Measurements from ENCODE around the gene TMEM190. TPM values are rescaled to one million over a fixed set of nuclear protein-coding genes. Genes with fewer than 3 reads are reported as not detected.

Gene TMEM190
- total RNA-seq, 1 donor from 2014 or later = not detected

- no peak overlapping the region for H3K4me3 ChIP-seq (ENCODE audit: low read depth, low read length)
- no peak for DNase-seq (ENCODE audit: low read depth)
- TF ChIP-seq, protein P1, sequence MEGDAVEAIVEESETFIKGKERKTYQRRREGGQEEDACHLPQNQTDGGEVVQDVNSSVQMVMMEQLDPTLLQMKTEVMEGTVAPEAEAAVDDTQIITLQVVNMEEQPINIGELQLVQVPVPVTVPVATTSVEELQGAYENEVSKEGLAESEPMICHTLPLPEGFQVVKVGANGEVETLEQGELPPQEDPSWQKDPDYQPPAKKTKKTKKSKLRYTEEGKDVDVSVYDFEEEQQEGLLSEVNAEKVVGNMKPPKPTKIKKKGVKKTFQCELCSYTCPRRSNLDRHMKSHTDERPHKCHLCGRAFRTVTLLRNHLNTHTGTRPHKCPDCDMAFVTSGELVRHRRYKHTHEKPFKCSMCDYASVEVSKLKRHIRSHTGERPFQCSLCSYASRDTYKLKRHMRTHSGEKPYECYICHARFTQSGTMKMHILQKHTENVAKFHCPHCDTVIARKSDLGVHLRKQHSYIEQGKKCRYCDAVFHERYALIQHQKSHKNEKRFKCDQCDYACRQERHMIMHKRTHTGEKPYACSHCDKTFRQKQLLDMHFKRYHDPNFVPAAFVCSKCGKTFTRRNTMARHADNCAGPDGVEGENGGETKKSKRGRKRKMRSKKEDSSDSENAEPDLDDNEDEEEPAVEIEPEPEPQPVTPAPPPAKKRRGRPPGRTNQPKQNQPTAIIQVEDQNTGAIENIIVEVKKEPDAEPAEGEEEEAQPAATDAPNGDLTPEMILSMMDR (conservative IDR thresholded peaks at IDR 0.05; ENCODE audit: low read depth, low read length) = no peak
These were observed 9.8 kb upstream of the TMEM190 start for GRCh38 chr19:55366790-55367189.

- no peak overlapping the region for H3K4me3 ChIP-seq (ENCODE audit: low read depth, low read length)
- no peak for DNase-seq (ENCODE audit: low read depth)
- TF ChIP-seq, protein P1 (conservative IDR thresholded peaks at IDR 0.05; ENCODE audit: low read depth, low read length) = no peak
These were observed 8.5 kb upstream of the TMEM190 start for GRCh38 chr19:55368106-55368505.

DNA sequence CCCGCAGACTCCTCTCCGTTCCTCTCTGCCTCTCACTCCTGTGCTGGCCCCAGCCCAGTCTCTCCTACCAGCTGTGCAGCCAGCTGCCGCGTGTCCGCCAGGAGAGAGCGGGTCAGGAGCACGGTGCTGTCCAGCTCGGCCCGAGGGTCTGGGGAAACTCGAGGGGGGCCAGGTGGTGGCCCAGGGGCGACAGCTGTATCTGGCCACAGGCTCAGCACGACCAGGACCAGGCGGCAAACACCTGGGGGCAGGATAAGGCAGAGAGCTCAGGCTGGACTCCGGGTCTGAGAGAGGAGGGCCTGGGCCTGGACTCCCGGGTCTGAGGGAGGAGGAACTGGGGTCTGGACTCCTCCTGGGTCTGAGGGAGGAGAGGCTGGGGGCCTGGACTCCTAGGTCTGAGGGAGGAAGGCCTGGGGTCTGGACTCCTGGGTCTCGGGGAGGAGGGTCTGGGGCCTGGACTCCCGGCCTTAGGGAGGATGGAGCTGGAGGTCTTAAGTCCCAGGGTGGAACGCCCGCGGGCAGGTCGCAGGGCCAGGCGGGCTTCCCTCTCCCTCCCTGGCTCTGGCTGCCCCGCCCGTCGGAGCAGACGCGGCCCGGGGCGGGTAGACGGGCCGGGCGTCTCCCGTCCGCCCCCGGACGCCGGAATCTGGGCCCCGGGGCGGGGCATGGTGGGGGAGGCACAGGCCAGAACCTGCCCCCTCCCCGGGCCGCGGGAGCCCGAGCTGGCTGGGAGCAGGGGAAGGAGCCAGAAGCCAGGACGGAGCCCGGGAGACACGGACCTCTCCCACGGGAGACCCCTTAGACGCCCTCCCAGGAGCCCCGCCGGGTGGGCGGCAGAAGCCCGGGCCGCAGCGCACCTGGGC is 7.7 kb upstream of the TMEM190 start:
- no peak for DNase-seq (ENCODE audit: low read depth)
- TF ChIP-seq, protein P1 (conservative IDR thresholded peaks at IDR 0.05; ENCODE audit: low read depth, low read length) = no peak
- peak overlapping the region; percentile 34 for H3K4me3 ChIP-seq (ENCODE audit: low read depth, low read length)

DNA sequence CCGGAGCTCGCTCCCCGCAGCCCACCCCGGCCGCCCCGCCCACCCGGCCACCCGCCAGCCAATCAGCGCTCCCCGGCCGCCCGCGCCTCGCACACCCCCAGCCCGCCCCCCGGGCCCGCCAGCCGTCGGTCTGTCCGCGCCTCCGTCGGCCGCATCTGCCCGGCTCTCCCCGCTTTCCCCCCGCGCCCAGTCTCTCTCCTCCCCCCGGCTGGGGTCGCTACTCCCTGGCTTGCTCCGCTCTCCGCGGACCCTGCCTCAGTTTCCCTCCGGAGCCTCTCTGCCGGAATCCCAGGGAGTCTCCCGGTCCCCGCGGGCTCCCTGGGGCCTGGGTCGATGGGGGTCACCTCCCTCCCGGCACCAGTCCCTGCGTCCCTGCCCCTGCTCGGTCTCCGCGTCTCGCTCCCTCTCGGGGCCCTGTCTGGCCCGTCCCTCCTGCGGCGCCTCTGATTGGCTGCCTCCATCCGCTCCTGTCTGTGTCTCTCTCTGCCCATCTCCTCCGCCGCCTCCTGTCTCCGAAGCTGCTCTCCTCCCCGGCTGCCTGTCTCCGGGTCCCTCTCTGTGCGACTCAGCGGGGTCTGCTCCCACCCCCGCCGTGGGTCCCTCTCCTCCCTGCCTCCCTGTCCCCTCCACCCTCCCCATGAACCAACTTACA is 6.8 kb upstream of the TMEM190 start:
- no peak for DNase-seq (ENCODE audit: low read depth)
- TF ChIP-seq, protein P1 (conservative IDR thresholded peaks at IDR 0.05; ENCODE audit: low read depth, low read length) = no peak
- H3K4me3 ChIP-seq (ENCODE audit: low read depth, low read length) = peak overlapping the region; percentile 48

- peak within 1 kb of the TSS; percentile 48 for H3K4me3 ChIP-seq (ENCODE audit: low read depth, low read length)
- DNase-seq (ENCODE audit: low read depth) = no peak
- TF ChIP-seq, protein P1 (conservative IDR thresholded peaks at IDR 0.05; ENCODE audit: low read depth, low read length) = no peak
These were observed 6.2 kb upstream of the TMEM190 start, which contains the start of gene IL11 for GRCh38 chr19:55370305-55370988. TSS of gene IL11 (minus strand) at chr19:55370463. CDS start at chr19:55370310, 153 bp downstream.

DNA sequence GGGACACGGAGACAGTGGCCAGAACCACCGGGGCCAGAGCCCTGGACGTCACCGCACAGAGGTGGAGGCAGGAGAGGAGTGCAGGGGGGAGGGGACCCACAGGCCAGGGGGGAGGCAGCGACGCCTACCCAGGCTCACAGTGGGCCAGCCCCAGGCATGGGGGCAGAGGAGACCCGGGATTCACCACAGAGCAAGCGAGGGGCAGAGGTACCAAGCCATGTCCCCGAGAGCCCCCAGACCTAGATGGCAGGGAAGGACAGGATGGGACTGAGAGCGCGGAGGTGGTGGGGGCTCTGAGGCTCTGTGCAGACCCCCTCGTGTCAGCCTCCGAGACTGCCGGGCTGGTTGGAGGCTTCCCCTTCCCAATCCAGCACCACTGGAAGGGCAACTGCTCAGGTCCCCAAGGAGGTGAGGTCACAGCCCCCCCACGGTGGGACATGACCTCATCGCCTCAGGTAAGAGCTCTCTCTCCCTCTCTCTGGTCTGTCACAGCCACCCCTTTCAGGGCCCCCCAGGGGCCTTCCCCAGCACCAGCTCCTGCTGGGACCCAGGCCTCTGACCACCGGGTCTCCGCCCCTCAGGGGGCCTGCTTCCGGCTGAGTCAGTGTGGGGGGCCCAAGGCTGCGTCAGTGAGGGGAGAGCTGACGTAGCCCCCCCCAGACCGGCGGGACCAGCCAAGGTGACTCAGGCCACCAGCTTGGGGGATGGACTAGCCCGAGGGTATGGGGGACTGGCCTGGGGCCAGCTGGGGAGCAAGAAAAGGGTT is 4.1 kb upstream of the TMEM190 start:
- TF ChIP-seq, protein P1 (conservative IDR thresholded peaks at IDR 0.05; ENCODE audit: low read depth, low read length) = no peak
- H3K4me3 ChIP-seq (ENCODE audit: low read depth, low read length) = no peak overlapping the region
- no peak for DNase-seq (ENCODE audit: low read depth)

Data from epithelial cell of proximal tubule (primary cell).